Esophagus mucosa (tissue), 1 donor: ENCODE results near the gene VPREB3. TPM values are rescaled to one million over a fixed set of nuclear protein-coding genes. Genes with fewer than 3 reads are reported as not detected.

Experiments used
- ATAC-seq: fragments of 200-7000 bp; cut with Tn5 transposase; one replicate; pipeline ENCODE4 v1.9.1; 2020
- total RNA-seq: library from RNA; stranded (reverse); gene quantifications from one replicate; pipeline ENCODE4 v1.2.4, GENCODE V29; 2023
- donor health status: DM: yes; HTN: yes; CAD: no.

The VPREB3 gene, protein sequence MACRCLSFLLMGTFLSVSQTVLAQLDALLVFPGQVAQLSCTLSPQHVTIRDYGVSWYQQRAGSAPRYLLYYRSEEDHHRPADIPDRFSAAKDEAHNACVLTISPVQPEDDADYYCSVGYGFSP
- 0.84 TPM for total RNA-seq

- no peak for ATAC-seq
Measured at GRCh38 chr22:23754220-23754919, at the start of gene VPREB3. Gene VPREB3 (minus strand): TSS chr22:23754425. CDS start chr22:23754363, 62 bp downstream.

DNA sequence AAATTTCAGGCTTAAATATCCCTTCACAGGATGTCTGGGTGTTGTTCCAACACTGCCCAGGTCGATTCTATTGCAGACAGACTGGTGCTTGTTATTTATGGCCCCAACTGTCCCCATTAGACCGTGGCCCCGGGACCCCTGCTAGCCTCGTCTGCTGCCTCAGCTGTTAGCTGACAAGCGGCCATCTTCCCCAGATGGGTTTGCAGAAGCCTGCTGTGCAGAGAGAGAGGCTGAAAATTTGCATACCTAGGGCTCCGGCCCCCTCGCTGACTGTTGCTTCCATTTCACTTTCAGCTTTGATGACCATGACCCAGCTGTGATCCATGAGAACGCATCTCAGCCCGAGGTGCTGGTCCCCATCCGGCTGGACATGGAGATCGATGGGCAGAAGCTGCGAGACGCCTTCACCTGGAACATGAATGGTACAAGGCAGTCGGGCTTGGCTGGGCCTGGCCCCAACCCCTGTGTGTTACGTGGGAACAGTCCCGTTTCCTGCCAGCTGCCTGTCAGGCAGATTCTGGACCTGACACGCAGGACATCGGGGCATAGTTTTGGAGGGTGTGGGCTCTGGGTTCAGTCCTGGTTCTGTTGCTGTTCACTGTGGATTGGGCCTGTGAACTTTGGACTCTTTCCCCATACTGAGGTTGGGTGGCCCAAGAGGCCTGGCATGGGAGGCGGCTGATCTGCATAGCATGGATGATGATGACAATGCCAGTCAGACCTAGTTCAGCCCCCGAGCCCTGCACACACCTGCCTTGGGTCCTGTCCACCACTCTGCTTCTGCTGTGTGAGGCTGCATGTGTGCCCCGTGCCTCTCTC lies 49.0 kb upstream of the VPREB3 start:
- ATAC-seq = no peak

GRCh38 chr22:23801886-23802377 lies 47.7 kb upstream of the VPREB3 start:
- ATAC-seq = no peak

DNA sequence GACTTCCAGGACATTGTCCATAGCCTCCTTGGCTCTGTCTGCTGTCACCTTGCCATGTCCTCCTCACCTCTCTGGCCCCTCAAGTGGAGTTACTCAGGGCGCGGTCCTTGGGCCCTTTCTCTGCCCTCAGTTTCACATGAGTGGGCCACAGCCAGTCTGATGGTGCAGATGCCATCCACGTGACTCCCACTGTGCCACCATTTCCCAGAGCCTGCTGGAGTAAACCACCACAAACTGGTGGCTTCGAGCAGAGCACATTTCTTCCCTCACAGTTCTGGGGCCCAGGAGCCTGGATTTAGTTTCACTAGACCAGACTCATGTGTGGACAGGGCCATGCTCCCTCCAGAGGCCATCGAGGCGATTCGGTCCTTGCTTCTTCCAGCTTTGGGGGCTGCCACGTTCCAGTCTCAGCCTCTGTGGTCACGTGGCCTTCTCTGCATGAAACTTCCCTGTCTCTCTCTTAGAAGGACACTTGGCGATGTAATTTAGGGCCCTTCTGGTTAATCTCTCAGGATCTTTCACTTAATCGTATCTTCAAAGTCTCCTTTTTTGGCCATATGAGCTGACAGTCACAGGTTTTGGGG lies 47.1 kb upstream of the VPREB3 start:
- no peak for ATAC-seq

DNA sequence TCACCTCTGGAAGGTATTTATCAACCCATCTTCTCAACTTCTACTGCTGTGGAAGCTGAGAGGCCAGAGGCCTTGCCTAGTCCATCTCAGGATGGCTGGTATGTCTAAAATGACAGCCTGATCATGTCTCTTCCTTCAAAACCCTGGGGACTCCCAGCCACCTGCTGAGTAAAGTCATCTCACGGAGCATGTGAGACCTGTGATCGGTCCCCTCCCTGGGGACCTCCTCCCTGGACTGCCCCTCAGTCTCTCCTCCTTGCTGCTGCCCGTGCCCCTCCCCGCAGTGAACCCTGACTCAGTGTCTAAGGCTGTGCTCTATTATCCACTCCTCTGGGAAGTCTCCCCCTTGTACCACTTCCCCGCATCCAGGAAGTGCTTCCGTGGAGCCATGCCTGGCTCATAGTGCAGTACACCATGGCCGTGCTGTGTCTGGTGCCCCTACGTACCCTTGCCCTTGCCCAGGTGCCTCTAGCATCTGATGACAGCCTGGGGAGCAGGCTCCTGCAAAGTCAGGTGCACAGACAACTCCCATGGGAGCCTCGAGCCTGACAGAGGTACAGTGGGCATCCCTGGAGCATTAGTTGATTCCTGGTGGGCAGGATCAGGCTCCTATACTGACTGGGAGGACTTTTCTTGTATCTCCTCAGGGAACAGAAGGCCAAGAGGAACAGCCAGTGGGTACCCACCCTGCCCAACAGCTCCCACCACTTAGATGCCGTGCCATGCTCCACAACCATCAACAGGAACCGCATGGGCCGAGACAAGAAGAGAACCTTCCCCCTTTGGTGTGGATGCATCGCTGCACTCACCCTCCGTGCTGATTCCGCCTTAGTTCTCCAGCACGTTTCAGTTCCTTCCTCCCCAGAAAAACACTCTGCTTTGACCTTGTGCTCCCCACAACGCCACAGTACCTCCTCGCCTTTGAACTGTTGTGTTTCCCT lies 46.3 kb upstream of the VPREB3 start:
- peak; percentile 24 for ATAC-seq

GRCh38 chr22:23796461-23796860 lies 42.2 kb upstream of the VPREB3 start:
- no peak for ATAC-seq

- ATAC-seq = no peak
Measured at GRCh38 chr22:23793326-23793725, 39.1 kb upstream of the VPREB3 start.

GRCh38 chr22:23791738-23792645 lies 37.8 kb upstream of the VPREB3 start:
- ATAC-seq = peak; percentile 24

- no peak for ATAC-seq
Measured at GRCh38 chr22:23790819-23791737, 36.9 kb upstream of the VPREB3 start.

DNA sequence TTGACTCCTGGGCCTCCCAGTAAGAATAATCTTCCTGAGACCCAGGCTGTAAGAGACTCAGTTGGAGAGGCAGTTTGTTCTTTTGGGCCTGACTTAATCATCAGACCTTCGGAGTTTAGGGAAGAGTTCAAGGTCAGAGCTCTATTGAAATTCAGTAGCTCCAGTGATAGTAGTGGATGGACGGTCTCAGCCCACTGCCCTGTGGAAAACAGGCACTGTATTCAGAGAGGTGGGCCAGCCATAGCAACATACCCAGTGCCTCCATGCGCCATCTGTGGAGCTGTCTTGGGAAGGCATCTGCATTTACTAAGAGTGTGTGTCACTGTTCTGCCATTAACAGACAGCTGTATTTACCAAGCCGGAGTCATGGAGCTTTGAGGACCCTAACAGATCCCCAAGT lies 35.4 kb upstream of the VPREB3 start:
- no peak for ATAC-seq

- no peak for ATAC-seq
Measured at GRCh38 chr22:23789121-23789520, 34.9 kb upstream of the VPREB3 start.

DNA sequence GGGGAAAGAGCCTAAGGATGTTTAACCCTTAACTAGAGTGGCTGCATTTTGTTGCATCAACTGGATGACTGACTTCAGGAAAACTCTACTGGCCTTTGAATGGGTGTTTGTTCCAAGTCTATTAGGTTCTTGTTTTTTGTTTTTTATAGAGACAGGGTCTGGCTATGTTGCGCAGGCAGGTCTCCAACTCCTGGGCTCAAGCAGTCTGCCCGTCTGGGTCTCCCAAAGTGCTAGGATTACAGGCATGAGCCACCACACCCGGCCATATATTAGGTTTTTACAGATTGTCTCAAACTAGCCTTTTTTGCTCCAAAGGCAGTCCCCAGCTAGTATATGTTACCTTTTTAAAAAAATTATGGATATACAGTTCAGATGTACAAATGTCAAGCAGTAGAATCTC lies 33.7 kb upstream of the VPREB3 start:
- no peak for ATAC-seq

- no peak for ATAC-seq
Measured at GRCh38 chr22:23787600-23787896, 33.3 kb upstream of the VPREB3 start.

- ATAC-seq = peak; percentile 97
Measured at GRCh38 chr22:23786752-23787599, 32.8 kb upstream of the VPREB3 start, which contains the start of gene SMARCB1. Gene SMARCB1 (plus strand): TSS chr22:23786966. CDS start chr22:23787170, 204 bp downstream.

DNA sequence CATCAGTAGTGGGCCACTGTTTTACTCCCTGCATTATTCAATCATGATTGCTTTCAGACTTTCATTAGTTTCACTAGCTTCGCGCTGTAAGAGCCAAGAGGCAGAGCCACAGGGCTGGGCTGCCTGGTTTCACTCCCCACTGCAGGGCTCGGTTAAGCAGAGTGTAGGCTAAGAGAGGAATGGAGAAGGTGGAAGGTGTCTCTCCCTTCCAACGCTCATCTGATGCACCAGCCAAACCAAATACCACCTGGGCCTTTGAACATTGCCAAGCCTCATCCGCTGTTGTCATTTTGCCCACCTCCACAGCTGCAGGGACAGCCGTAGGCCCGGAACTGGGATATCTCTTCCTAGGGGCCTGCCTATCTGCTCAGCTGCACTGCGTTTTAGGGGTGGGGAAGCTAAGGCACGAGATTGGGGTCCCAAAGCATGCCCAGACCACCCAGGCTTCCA lies 32.1 kb upstream of the VPREB3 start:
- no peak for ATAC-seq

- no peak for ATAC-seq
Measured at GRCh38 chr22:23784215-23784732, 30.0 kb upstream of the VPREB3 start.

DNA sequence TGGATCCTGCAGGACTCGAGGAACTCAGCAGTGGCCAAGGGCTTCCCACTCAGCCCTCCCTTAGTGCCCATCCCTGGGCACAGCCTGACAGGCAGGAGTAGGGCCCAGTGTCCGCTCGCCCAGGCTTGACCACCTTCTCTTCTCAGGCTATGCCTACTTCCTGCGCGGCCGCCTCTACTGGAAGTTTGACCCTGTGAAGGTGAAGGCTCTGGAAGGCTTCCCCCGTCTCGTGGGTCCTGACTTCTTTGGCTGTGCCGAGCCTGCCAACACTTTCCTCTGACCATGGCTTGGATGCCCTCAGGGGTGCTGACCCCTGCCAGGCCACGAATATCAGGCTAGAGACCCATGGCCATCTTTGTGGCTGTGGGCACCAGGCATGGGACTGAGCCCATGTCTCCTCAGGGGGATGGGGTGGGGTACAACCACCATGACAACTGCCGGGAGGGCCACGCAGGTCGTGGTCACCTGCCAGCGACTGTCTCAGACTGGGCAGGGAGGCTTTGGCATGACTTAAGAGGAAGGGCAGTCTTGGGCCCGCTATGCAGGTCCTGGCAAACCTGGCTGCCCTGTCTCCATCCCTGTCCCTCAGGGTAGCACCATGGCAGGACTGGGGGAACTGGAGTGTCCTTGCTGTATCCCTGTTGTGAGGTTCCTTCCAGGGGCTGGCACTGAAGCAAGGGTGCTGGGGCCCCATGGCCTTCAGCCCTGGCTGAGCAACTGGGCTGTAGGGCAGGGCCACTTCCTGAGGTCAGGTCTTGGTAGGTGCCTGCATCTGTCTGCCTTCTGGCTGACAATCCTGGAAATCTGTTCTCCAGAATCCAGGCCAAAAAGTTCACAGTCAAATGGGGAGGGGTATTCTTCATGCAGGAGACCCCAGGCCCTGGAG lies 29.3 kb upstream of the VPREB3 start:
- no peak for ATAC-seq
